GM23338 (cell line): ENCODE results near the gene CRACDL. TPM values are rescaled to one million over a fixed set of nuclear protein-coding genes. Genes with fewer than 3 reads are reported as not detected.

Source experiments
- ATAC-seq: fragments of 200-7000 bp; cut with Tn5 transposase; 3 replicates; pipeline ENCODE4 v1.9.1; 2020
- DNase-seq: peaks from one replicate; pipeline ENCODE4 v3.0.0-alpha.2; 2015; ENCODE audit warnings: low spot score
- H2AFZ ChIP-seq: fragments of 200-600 bp; sonication (generic); 2 replicates; pipeline ENCODE4 v1.8.0; 2016; ENCODE audit warnings: antibody characterized with exemption, mild to moderate bottlenecking, moderate library complexity
- H3F3A ChIP-seq: fragments of 200-600 bp; sonication (generic); replicated peaks from 2 replicates; pipeline ENCODE4 v1.8.0; 2017; ENCODE audit warnings: antibody characterized with exemption, mixed run types, low read depth
- H3K27ac ChIP-seq: fragments of 200-600 bp; sonication (generic); 2 replicates; pipeline ENCODE4 v1.6.1; 2016; ENCODE audit warnings: low read depth
- H3K27me3 ChIP-seq: fragments of 200-600 bp; sonication (generic); 2 replicates; pipeline ENCODE4 v1.8.0; 2016; ENCODE audit warnings: mild to moderate bottlenecking, mixed run types, moderate library complexity; ENCODE audit not compliant: insufficient read depth
- H3K36me3 ChIP-seq: fragments of 200-600 bp; sonication (generic); 2 replicates; pipeline ENCODE4 v1.8.0; 2016; ENCODE audit warnings: mild to moderate bottlenecking; ENCODE audit not compliant: insufficient read depth
- H3K4me1 ChIP-seq: fragments of 200-600 bp; sonication (generic); 2 replicates; pipeline ENCODE4 v1.8.0; 2016; ENCODE audit warnings: mild to moderate bottlenecking, moderate library complexity; ENCODE audit not compliant: insufficient read depth
- H3K4me2 ChIP-seq: fragments of 200-600 bp; sonication (generic); 2 replicates; pipeline ENCODE4 v1.7.1; 2017; ENCODE audit warnings: mixed run types
- H3K4me3 ChIP-seq: fragments of 200-600 bp; sonication (generic); 2 replicates; pipeline ENCODE4 v1.6.1; 2016; ENCODE audit warnings: mixed run types
- H3K79me2 ChIP-seq: fragments of 200-600 bp; sonication (generic); replicated peaks from 2 replicates; pipeline ENCODE4 v1.8.0; 2017; ENCODE audit warnings: mild to moderate bottlenecking; ENCODE audit not compliant: insufficient read depth
- H3K9me2 ChIP-seq: fragments of 200-600 bp; sonication (generic); 2 replicates; pipeline ENCODE4 v1.8.0; 2017; ENCODE audit not compliant: insufficient read depth
- H4K20me1 ChIP-seq: fragments of 200-600 bp; sonication (generic); replicated peaks from 2 replicates; pipeline ENCODE4 v1.8.0; 2017; ENCODE audit warnings: mild to moderate bottlenecking; ENCODE audit not compliant: insufficient read depth
- H3K27ac Mint-ChIP-seq: 2 replicates; pipeline ENCODE4 v1.8.0; 2020; ENCODE audit warnings: inconsistent platforms, mild to moderate bottlenecking, moderate library complexity, mixed read lengths
- H3K27me3 Mint-ChIP-seq: 3 replicates; pipeline ENCODE4 v1.8.0; 2022; ENCODE audit warnings: low read depth, mild to moderate bottlenecking, moderate library complexity, mixed read lengths, inconsistent platforms; ENCODE audit not compliant: insufficient read depth, poor library complexity
- H3K36me3 Mint-ChIP-seq: 3 replicates; pipeline ENCODE4 v1.8.0; 2021; ENCODE audit warnings: low read depth, mild to moderate bottlenecking, inconsistent platforms, moderate library complexity, mixed read lengths
- H3K4me1 Mint-ChIP-seq: 3 replicates; pipeline ENCODE4 v1.8.0; 2020; ENCODE audit warnings: mild to moderate bottlenecking, inconsistent platforms, mixed read lengths
- H3K4me3 Mint-ChIP-seq: 3 replicates; pipeline ENCODE4 v1.8.0; 2021; ENCODE audit warnings: moderate library complexity, mild to moderate bottlenecking, inconsistent platforms, mixed read lengths
- H3K9me3 Mint-ChIP-seq: 3 replicates; pipeline ENCODE4 v1.8.0; 2020; ENCODE audit warnings: moderate library complexity, mild to moderate bottlenecking, inconsistent platforms, mixed read lengths
- CREB1 ChIP-seq: fragments of 250-450 bp; sonication (Bioruptor Pico); IDR thresholded peaks from 2 replicates; pipeline ENCODE4 v1.5.0; 2020; ENCODE audit warnings: low read depth, mild to moderate bottlenecking, moderate library complexity
- CTCF ChIP-seq, 2 experiments: fragments of 200-600 bp in 1 of 2; sonication (generic) in 1 of 2; conservative IDR thresholded peaks; 2 replicates each; pipeline versions ENCODE4 v1.5.1 to v1.6.1; 2016 to 2017; ENCODE audit warnings: antibody characterized with exemption in 2 of 2, low read depth in 2 of 2, mild to moderate bottlenecking in 2 of 2, moderate library complexity in 1 of 2
- ETS1 ChIP-seq: IDR thresholded peaks from 2 replicates; pipeline ENCODE4 v1.6.1; 2016; ENCODE audit warnings: antibody characterized with exemption
- EZH2 ChIP-seq: fragments of 200-600 bp; sonication (generic); IDR thresholded peaks from one replicate; pipeline ENCODE4 v1.8.0; 2017; ENCODE audit warnings: antibody characterized with exemption, mild to moderate bottlenecking, low read depth; ENCODE audit not compliant: unreplicated experiment
- EZH2phosphoT487 ChIP-seq: fragments of 200-600 bp; sonication (generic); IDR thresholded peaks from one replicate; pipeline ENCODE4 v1.8.1; 2018; ENCODE audit warnings: antibody characterized with exemption; ENCODE audit not compliant: unreplicated experiment
- JUNB ChIP-seq: IDR thresholded peaks from one replicate; pipeline ENCODE4 v1.6.1; 2016; ENCODE audit warnings: antibody characterized with exemption; ENCODE audit not compliant: unreplicated experiment
- NANOG ChIP-seq: IDR thresholded peaks from 2 replicates; pipeline ENCODE4 v1.6.1; 2016; ENCODE audit warnings: antibody characterized with exemption, borderline replicate concordance
- POLR2AphosphoS5 ChIP-seq: IDR thresholded peaks from 2 replicates; pipeline ENCODE4 v1.6.1; 2016; ENCODE audit warnings: antibody characterized with exemption, low read depth
- REST ChIP-seq: IDR thresholded peaks from one replicate; pipeline ENCODE4 v1.6.1; 2018; ENCODE audit warnings: antibody characterized with exemption; ENCODE audit not compliant: unreplicated experiment
- STAT1 ChIP-seq: IDR thresholded peaks from one replicate; pipeline ENCODE4 v1.6.1; 2016; ENCODE audit warnings: antibody characterized with exemption; ENCODE audit not compliant: unreplicated experiment
- ZNF114 ChIP-seq: fragments of 250-450 bp; sonication (Bioruptor Pico); IDR thresholded peaks from 2 replicates; pipeline ENCODE4 v1.5.0; 2020; ENCODE audit warnings: mild to moderate bottlenecking, moderate library complexity
- ZNF331 ChIP-seq: fragments of 250-450 bp; sonication (Bioruptor Pico); IDR thresholded peaks from 2 replicates; pipeline ENCODE4 v1.5.0; 2020; ENCODE audit warnings: low read depth, mild to moderate bottlenecking, moderate library complexity
- ZNF462 ChIP-seq: fragments of 250-450 bp; sonication (Bioruptor Pico); IDR thresholded peaks from 2 replicates; pipeline ENCODE4 v1.5.0; 2020; ENCODE audit warnings: mild to moderate bottlenecking, moderate library complexity
- polyA plus RNA-seq: library from polyadenylated mRNA; unstranded; fragments of >200 nt; fragmentation: Nextera tagmentation; extraction: Ambion mirVana; gene quantifications from 2 replicates; pipeline ENCODE4 v1.2.1, GENCODE V29; 2016
- total RNA-seq: library from RNA; depleted of rRNA; stranded (reverse); fragments of >200 nt; shearing (Covaris generic); gene quantifications from 2 replicates; pipeline ENCODE4 v1.2.3, GENCODE V29; 2014

CRACDL gene
- total and polyA plus RNA-seq, 2 experiments from 2014 or later = 0.14 to 0.16 TPM

- Histone ChIP-seq H3K36me3 (no peaks in the 10 kb centered on the region; the same call in 1 of the 2 replicates), H3K79me2 (no peaks in the 10 kb centered on the region), H4K20me1 (no peaks in the 10 kb centered on the region), H3K9me2 (no peaks in the 10 kb centered on the region; the same call in 1 of the 2 replicates), H3K27me3 (no peaks in the 10 kb centered on the region), H2AFZ (no peak overlapping the region), H3K4me1 (no peaks in the 10 kb centered on the region; the same call in 1 of the 2 replicates), H3F3A (no peaks in the 10 kb centered on the region), H3K27ac (no peak overlapping the region), H3K4me3 (no peak overlapping the region), H3K4me2 (no peak overlapping the region)
- H3K27ac Mint-ChIP-seq = no peak overlapping the region
- DNase-seq (no peak), ATAC-seq (no peak)
- no peak overlapping the region for H3K4me3 Mint-ChIP-seq
- H3K4me1 Mint-ChIP-seq = peaks cover 17% of the 10 kb centered on the region; the same call in 2 of the 3 replicates
- no peak for TF ChIP-seq ZNF462 (CRISPR knock-in tag)
- TF ChIP-seq CREB1 (CRISPR knock-in tag) = no peak
- TF ChIP-seq CTCF (conservative IDR thresholded peaks at IDR 0.05; ENCODE audit: low read depth in 2 of 2) = no peak
- no peak for TF ChIP-seq ZNF114 (CRISPR knock-in tag)
- TF ChIP-seq NANOG = no peak
- TF ChIP-seq JUNB = no peak
- TF ChIP-seq EZH2 = no peak
- TF ChIP-seq REST = no peak
- TF ChIP-seq EZH2phosphoT487 = no peak
- no peak for TF ChIP-seq ETS1
- no peak for TF ChIP-seq STAT1
- TF ChIP-seq POLR2AphosphoS5 = no peak
- TF ChIP-seq ZNF331 (CRISPR knock-in tag) = no peak
- no peaks in the 10 kb centered on the region for H3K36me3 Mint-ChIP-seq
- peaks cover 4% of the 10 kb centered on the region for H3K27me3 Mint-ChIP-seq
- H3K9me3 Mint-ChIP-seq = no peaks in the 10 kb centered on the region
These were observed 126.0 kb downstream of the CRACDL start for GRCh38 chr2:98809878-98810587.
